DND-41 (cell line): ENCODE results near the gene PPFIA1.

Experiments used
- ATAC-seq: fragments of 200-7000 bp; cut with Tn5 transposase; 3 replicates; pipeline ENCODE4 v1.9.1; 2021; ENCODE audit warnings: low read depth; ENCODE audit not compliant: insufficient read depth
- DNase-seq: peaks from one replicate; pipeline ENCODE4 v3.0.0-alpha.2; 2020
- H2AFZ ChIP-seq: 2 replicates; pipeline ENCODE4 v1.6.0; 2012; ENCODE audit warnings: low read depth, low read length
- H3K27ac ChIP-seq: 2 replicates; pipeline ENCODE4 v1.5.1; 2012; ENCODE audit warnings: low read length, inconsistent platforms
- H3K27me3 ChIP-seq: fragments of 200-600 bp; sonication (generic); 2 replicates; pipeline ENCODE4 v1.6.0; 2012; ENCODE audit warnings: low read length, mild to moderate bottlenecking, inconsistent platforms; ENCODE audit not compliant: insufficient read depth, poor library complexity
- H3K36me3 ChIP-seq: 2 replicates; pipeline ENCODE4 v1.5.1; 2012; ENCODE audit warnings: low read length, inconsistent platforms; ENCODE audit not compliant: insufficient read depth
- H3K4me1 ChIP-seq: 2 replicates; pipeline ENCODE4 v1.5.1; 2012; ENCODE audit warnings: mild to moderate bottlenecking, low read length; ENCODE audit not compliant: insufficient read depth
- H3K4me2 ChIP-seq: 2 replicates; pipeline ENCODE4 v1.6.0; 2012; ENCODE audit warnings: mild to moderate bottlenecking, moderate library complexity, low read length, inconsistent platforms; ENCODE audit not compliant: insufficient read depth
- H3K4me3 ChIP-seq, 2 experiments: fragments of 200-600 bp in 1 of 2; shearing (Covaris generic) in 1 of 2; 2 replicates each; pipeline ENCODE4 v1.5.1; 2012 to 2016; ENCODE audit warnings: inconsistent platforms in 2 of 2, low read length in 2 of 2, mild to moderate bottlenecking in 2 of 2, low read depth in 1 of 2, moderate library complexity in 1 of 2
- H3K79me2 ChIP-seq: 2 replicates; pipeline ENCODE4 v1.6.0; 2012; ENCODE audit warnings: low read length, inconsistent platforms; ENCODE audit not compliant: insufficient read depth
- H3K9ac ChIP-seq: 2 replicates; pipeline ENCODE4 v1.6.0; 2012; ENCODE audit warnings: low read depth, mild to moderate bottlenecking, inconsistent platforms, low read length, moderate library complexity
- H3K9me3 ChIP-seq: 2 replicates; pipeline ENCODE4 v1.5.1; 2012; ENCODE audit warnings: low read length, moderate library complexity, mild to moderate bottlenecking, inconsistent platforms; ENCODE audit not compliant: insufficient read depth, severe bottlenecking
- H4K20me1 ChIP-seq: 2 replicates; pipeline ENCODE4 v1.6.0; 2012; ENCODE audit warnings: low read length; ENCODE audit not compliant: insufficient read depth
- CTCF ChIP-seq: IDR thresholded peaks from 2 replicates; pipeline ENCODE4 v1.5.1; 2012; ENCODE audit warnings: borderline replicate concordance, low read length, moderate library complexity, mild to moderate bottlenecking; ENCODE audit not compliant: poor library complexity, severe bottlenecking; ENCODE audit errors: extremely low read depth
- EZH2 ChIP-seq: IDR thresholded peaks from 3 replicates; pipeline ENCODE4 v1.6.1; 2012; ENCODE audit warnings: borderline replicate concordance, low read depth, mild to moderate bottlenecking, moderate library complexity, low read length, inconsistent platforms; ENCODE audit not compliant: severe bottlenecking

Gene PPFIA1

GRCh38 chr11:70411713-70412452 lies 141.4 kb downstream of the PPFIA1 start:
- no peak overlapping the region for H3K4me3 ChIP-seq
- no peaks in the 10 kb centered on the region for H3K27me3 ChIP-seq
- 0 out of 2 replicates have a peak, but pooled peaks cover 4% of the 10 kb centered on the region for H4K20me1 ChIP-seq
- H3K4me2 ChIP-seq: no peak overlapping the region
- H3K4me1 ChIP-seq: no peaks in the 10 kb centered on the region
- H3K36me3 ChIP-seq: no peaks in the 10 kb centered on the region
- TF ChIP-seq EZH2 (no peak), CTCF (no peak)
- no peaks in the 10 kb centered on the region for H3K79me2 ChIP-seq
- H3K27ac ChIP-seq: no peak overlapping the region
- H3K9ac ChIP-seq: no peak overlapping the region
- H3K9me3 ChIP-seq: no peaks in the 10 kb centered on the region
- DNase-seq (no peak), ATAC-seq (no peak)
- no peak overlapping the region for H2AFZ ChIP-seq

- Histone ChIP-seq H3K27ac (no peak overlapping the region), H3K4me1 (no peaks in the 10 kb centered on the region), H3K36me3 (no peaks in the 10 kb centered on the region), H3K27me3 (no peaks in the 10 kb centered on the region), H3K9ac (no peak overlapping the region), H2AFZ (no peak overlapping the region), H3K9me3 (no peaks in the 10 kb centered on the region), H3K4me3 (no peak overlapping the region), H3K4me2 (no peak overlapping the region), H3K79me2 (no peaks in the 10 kb centered on the region), H4K20me1 (peaks cover 5% of the 10 kb centered on the region; the same call in 1 of the 2 replicates)
- ATAC-seq: no peak
- no peak for TF ChIP-seq EZH2
- TF ChIP-seq CTCF: no peak
- no peak for DNase-seq
These were observed 142.7 kb downstream of the PPFIA1 start for GRCh38 chr11:70413151-70413550.

GRCh38 chr11:70414341-70415100 lies 144.0 kb downstream of the PPFIA1 start:
- Histone ChIP-seq H3K36me3 (no peaks in the 10 kb centered on the region), H3K4me1 (no peaks in the 10 kb centered on the region), H3K9ac (no peak overlapping the region), H3K4me3 (no peak overlapping the region), H3K4me2 (no peak overlapping the region), H3K27ac (no peak overlapping the region), H2AFZ (no peak overlapping the region), H3K9me3 (no peaks in the 10 kb centered on the region), H3K79me2 (no peaks in the 10 kb centered on the region), H4K20me1 (peaks cover 7% of the 10 kb centered on the region; the same call in 1 of the 2 replicates), H3K27me3 (no peaks in the 10 kb centered on the region)
- ATAC-seq (no peak), DNase-seq (no peak)
- TF ChIP-seq CTCF: no peak
- TF ChIP-seq EZH2: no peak
